Osteoblast (primary cell): ENCODE data around the gene EPHX1. TPM values are rescaled to one million over a fixed set of nuclear protein-coding genes. Genes with fewer than 3 reads are reported as not detected.

Experiments
- DNase-seq: peaks from one replicate; pipeline ENCODE4 v3.0.0; 2011; ENCODE audit warnings: low spot score, mixed read lengths; ENCODE audit not compliant: insufficient read length; ENCODE audit errors: missing footprints
- H2AFZ ChIP-seq: 2 replicates; pipeline ENCODE4 v1.6.0; 2011; ENCODE audit warnings: mild to moderate bottlenecking, low read length
- H3K27ac ChIP-seq: 2 replicates; pipeline ENCODE4 v1.5.1; 2011; ENCODE audit warnings: mild to moderate bottlenecking, low read depth, low read length, moderate library complexity
- H3K27me3 ChIP-seq: 2 replicates; pipeline ENCODE4 v1.6.0; 2012; ENCODE audit warnings: mild to moderate bottlenecking, control low read depth, inconsistent platforms, low read length, moderate library complexity; ENCODE audit not compliant: insufficient read depth
- H3K36me3 ChIP-seq: 2 replicates; pipeline ENCODE4 v1.5.1; 2011; ENCODE audit warnings: mild to moderate bottlenecking, low read length, control low read depth, moderate library complexity; ENCODE audit not compliant: insufficient read depth
- H3K4me1 ChIP-seq: 2 replicates; pipeline ENCODE4 v1.5.1; 2011; ENCODE audit warnings: mild to moderate bottlenecking, low read length, control low read depth, moderate library complexity; ENCODE audit not compliant: insufficient read depth
- H3K4me2 ChIP-seq: 2 replicates; pipeline ENCODE4 v1.6.0; 2011; ENCODE audit warnings: mild to moderate bottlenecking, low read length; ENCODE audit not compliant: insufficient read depth
- H3K4me3 ChIP-seq: fragments of 200-600 bp; sonication (generic); 3 replicates; pipeline ENCODE4 v1.5.1; 2012; ENCODE audit warnings: mild to moderate bottlenecking, low read length, inconsistent platforms; ENCODE audit not compliant: insufficient read depth
- H3K79me2 ChIP-seq: 2 replicates; pipeline ENCODE4 v1.6.0; 2012; ENCODE audit warnings: mild to moderate bottlenecking, low read length, control low read depth, inconsistent platforms; ENCODE audit not compliant: insufficient read depth
- H3K9me3 ChIP-seq: 2 replicates; pipeline ENCODE4 v1.5.1; 2011; ENCODE audit warnings: low read depth, low read length, control low read depth
- H4K20me1 ChIP-seq: 2 replicates; pipeline ENCODE4 v1.6.0; 2012; ENCODE audit warnings: mild to moderate bottlenecking, low read length, control low read depth; ENCODE audit not compliant: insufficient read depth
- total RNA-seq: library from RNA; depleted of rRNA; stranded (reverse); fragments of >200 nt; gene quantifications from 2 replicates; pipeline ENCODE4 v1.2.3, GENCODE V29; 2012
- TF ChIP-seq, protein P1 (sequence below): IDR thresholded peaks from 2 replicates; pipeline ENCODE4 v1.5.1; 2011; ENCODE audit warnings: mild to moderate bottlenecking, low read depth, low read length, moderate library complexity; ENCODE audit errors: extremely low read depth

Gene EPHX1
- total RNA-seq, 1 donor: 67.0 TPM

DNA sequence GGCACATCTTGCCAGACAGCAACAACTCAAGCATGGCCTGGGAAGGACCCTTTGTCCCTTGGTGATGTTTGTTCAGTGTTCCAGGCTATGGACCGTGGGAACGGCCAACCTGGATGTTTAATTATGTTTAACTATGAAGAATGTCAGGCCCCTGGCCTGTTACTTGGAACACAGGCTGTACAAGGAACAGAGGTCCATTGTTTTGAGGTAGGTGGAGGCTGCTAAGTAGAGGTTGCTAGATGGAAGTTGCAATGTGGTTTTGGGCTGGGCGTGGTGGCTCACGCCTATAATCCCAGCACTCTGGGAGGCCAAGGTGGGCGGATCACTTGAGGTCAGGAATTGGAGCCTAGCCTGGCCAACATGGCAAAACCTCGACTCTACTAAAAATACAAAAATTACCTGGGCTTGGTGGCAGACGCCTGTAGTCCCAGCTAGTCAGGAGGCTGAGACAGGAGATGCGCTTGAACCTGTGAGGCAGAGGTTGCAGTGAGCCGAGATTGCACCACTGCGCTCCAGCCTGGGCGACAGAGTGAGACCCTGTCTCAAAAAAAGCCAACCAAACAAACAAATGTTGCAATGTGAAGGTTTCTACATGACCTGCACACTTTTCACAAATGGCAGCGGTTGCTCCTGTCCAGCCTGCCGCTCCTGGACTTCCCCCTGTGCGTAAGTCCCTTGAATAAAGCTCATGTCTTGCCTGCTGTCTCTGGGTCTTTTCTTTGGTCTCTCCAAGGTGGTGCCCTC, 81.5 kb downstream of the EPHX1 start:
- peak; percentile 80 for DNase-seq
- no peaks in the 10 kb centered on the region for H3K27me3 ChIP-seq
- H2AFZ ChIP-seq: no peak overlapping the region
- no peak overlapping the region for H3K27ac ChIP-seq
- peaks cover 5% of the 10 kb centered on the region for H3K4me1 ChIP-seq
- no peaks in the 10 kb centered on the region for H3K36me3 ChIP-seq
- TF ChIP-seq, protein P1, sequence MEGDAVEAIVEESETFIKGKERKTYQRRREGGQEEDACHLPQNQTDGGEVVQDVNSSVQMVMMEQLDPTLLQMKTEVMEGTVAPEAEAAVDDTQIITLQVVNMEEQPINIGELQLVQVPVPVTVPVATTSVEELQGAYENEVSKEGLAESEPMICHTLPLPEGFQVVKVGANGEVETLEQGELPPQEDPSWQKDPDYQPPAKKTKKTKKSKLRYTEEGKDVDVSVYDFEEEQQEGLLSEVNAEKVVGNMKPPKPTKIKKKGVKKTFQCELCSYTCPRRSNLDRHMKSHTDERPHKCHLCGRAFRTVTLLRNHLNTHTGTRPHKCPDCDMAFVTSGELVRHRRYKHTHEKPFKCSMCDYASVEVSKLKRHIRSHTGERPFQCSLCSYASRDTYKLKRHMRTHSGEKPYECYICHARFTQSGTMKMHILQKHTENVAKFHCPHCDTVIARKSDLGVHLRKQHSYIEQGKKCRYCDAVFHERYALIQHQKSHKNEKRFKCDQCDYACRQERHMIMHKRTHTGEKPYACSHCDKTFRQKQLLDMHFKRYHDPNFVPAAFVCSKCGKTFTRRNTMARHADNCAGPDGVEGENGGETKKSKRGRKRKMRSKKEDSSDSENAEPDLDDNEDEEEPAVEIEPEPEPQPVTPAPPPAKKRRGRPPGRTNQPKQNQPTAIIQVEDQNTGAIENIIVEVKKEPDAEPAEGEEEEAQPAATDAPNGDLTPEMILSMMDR: no peak
- H3K79me2 ChIP-seq: no peaks in the 10 kb centered on the region
- H4K20me1 ChIP-seq: no peaks in the 10 kb centered on the region
- H3K4me3 ChIP-seq: no peak overlapping the region
- H3K4me2 ChIP-seq: no peak overlapping the region
- H3K9me3 ChIP-seq: no peaks in the 10 kb centered on the region

DNA sequence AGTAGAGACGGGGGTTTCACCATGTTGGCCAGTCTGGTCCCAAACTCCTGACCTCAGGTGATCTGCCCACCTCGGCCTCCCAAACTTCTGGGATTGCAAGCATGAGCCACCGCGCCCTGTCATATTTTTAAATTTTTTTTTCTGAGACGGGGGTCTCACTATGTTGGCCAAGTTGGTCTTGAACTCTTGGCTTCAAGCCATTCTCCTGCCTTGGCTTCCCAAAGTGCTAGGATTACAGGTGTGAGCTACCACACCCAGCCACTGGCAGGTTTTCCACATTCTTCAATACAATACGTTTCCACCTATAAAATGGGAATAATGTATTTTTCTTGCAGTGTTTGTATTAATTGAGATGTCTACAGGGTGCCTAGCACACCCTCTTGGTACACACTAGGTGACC, 82.4 kb downstream of the EPHX1 start:
- Histone ChIP-seq H3K4me1 (peaks cover 5% of the 10 kb centered on the region), H3K4me2 (no peak overlapping the region), H3K9me3 (no peaks in the 10 kb centered on the region), H3K36me3 (no peaks in the 10 kb centered on the region), H3K4me3 (no peak overlapping the region), H3K79me2 (no peaks in the 10 kb centered on the region), H2AFZ (no peak overlapping the region), H4K20me1 (no peaks in the 10 kb centered on the region), H3K27me3 (no peaks in the 10 kb centered on the region), H3K27ac (no peak overlapping the region)
- DNase-seq: no peak
- TF ChIP-seq, protein P1: no peak

Other genes with a start within 250 kb of the EPHX1 start
- 344 and 453 TPM in 2 replicates for gene ENAH, start 157.0 kb upstream of the EPHX1 start, total RNA-seq
- 174 and 178 TPM in 2 replicates for gene SRP9, start 32.3 kb upstream of the EPHX1 start, total RNA-seq
- 23.2 and 31.5 TPM in 2 replicates for gene TMEM63A, start 72.3 kb downstream of the EPHX1 start, total RNA-seq
- gene LEFTY1, start 79.0 kb downstream of the EPHX1 start, total RNA-seq: under 0.01 TPM in 1 of 2 replicates, not detected in the other
- gene PYCR2, start 114.1 kb downstream of the EPHX1 start, total RNA-seq: 25.9 and 29.0 TPM in 2 replicates
- gene LEFTY2, start 131.1 kb downstream of the EPHX1 start, total RNA-seq: not detected in 2 replicates
- 16.5 and 19.9 TPM in 2 replicates for gene SDE2, start 189.2 kb downstream of the EPHX1 start, total RNA-seq